RWPE1 (cell line): ENCODE data around the gene SNX13.

Source experiments
- CTCF ChIA-PET: fragments of 350-600 bp; sonication (Branson Sonifier 250); formaldehyde crosslinking; extraction: SDS; loops from one replicate; lab custom pipeline; 2021; lab: Yijun Ruan, JAX
- POLR2A ChIA-PET: fragments of 400-600 bp; formaldehyde crosslinking; extraction: SDS; loops from one replicate; lab custom pipeline; 2020; ENCODE audit warnings: antibody characterized with exemption; ENCODE audit not compliant: low non-redundant PET; lab: Yijun Ruan, JAX
- DNase-seq: peaks from one replicate; pipeline ENCODE4 v3.0.0; 2012; ENCODE audit warnings: low spot score
- H3K27ac ChIP-seq: fragments of 450-650 bp; 2 replicates; pipeline ENCODE4 v1.5.1; 2017
- TF ChIP-seq, protein P1 (sequence below): fragments of 450-650 bp; conservative IDR thresholded peaks from 2 replicates; pipeline ENCODE4 v1.5.1; 2017; ENCODE audit warnings: low read depth, mild to moderate bottlenecking

SNX13 gene

DNA sequence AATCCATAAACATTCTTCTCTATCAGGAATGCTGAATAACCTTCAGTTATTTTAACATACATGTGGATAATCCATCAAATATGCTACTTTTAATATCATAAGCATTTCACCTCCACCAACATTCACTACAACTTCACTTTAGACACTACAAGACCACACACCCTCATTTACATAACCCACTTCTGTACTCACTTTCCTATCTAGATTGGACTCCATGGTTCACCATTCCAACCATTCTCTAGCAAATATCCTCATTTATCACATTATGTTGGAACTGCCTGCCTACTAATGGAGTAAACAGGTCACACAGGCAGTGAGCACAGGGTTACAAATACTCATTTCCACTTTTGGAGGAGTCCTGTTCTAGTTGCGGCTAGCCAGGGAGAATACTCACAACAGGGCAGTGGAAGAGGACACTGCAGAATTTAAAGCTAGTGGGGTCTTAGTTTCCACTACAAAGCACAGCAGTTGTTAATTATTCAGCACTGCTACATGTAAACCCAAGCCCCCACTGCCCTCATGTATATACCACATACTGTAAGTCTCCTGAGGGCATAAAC, 18.4 kb downstream of the SNX13 start:
- ChIA-PET CTCF (no interaction called here), POLR2A (no interaction called here)
- no peak overlapping the region for H3K27ac ChIP-seq
- TF ChIP-seq, protein P1, sequence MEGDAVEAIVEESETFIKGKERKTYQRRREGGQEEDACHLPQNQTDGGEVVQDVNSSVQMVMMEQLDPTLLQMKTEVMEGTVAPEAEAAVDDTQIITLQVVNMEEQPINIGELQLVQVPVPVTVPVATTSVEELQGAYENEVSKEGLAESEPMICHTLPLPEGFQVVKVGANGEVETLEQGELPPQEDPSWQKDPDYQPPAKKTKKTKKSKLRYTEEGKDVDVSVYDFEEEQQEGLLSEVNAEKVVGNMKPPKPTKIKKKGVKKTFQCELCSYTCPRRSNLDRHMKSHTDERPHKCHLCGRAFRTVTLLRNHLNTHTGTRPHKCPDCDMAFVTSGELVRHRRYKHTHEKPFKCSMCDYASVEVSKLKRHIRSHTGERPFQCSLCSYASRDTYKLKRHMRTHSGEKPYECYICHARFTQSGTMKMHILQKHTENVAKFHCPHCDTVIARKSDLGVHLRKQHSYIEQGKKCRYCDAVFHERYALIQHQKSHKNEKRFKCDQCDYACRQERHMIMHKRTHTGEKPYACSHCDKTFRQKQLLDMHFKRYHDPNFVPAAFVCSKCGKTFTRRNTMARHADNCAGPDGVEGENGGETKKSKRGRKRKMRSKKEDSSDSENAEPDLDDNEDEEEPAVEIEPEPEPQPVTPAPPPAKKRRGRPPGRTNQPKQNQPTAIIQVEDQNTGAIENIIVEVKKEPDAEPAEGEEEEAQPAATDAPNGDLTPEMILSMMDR = no peak
- DNase-seq = no peak

GRCh38 chr7:17917842-17918241, 22.5 kb downstream of the SNX13 start:
- POLR2A ChIA-PET = no interaction called here
- CTCF ChIA-PET = no interaction called here
- TF ChIP-seq, protein P1 = no peak
- no peak for DNase-seq
- H3K27ac ChIP-seq = no peak overlapping the region

DNA sequence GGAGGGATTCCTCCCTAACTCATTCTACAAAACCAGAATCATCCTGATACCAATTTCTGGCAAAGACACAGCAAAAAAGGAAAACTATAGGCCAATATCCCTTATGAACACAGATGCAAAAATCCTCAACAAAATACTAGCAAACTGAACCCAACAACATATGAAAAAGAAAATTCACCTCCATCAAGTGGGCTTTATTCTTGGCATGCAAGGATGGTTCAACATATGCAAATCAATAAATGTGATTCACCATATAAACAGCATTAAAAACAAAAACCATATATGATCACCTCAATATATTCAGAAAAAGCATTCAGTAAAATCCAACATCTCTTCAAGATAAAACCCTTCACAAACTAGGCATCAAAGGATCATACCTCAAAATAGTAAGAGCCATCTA, 23.5 kb downstream of the SNX13 start:
- TF ChIP-seq, protein P1 = no peak
- POLR2A ChIA-PET = no interaction called here
- DNase-seq = no peak
- H3K27ac ChIP-seq = no peak overlapping the region
- CTCF ChIA-PET = no interaction called here

- DNase-seq = no peak
- POLR2A ChIA-PET = no interaction called here
- TF ChIP-seq, protein P1 = no peak
These were observed 24.5 kb downstream of the SNX13 start for GRCh38 chr7:17915796-17916195.

DNA sequence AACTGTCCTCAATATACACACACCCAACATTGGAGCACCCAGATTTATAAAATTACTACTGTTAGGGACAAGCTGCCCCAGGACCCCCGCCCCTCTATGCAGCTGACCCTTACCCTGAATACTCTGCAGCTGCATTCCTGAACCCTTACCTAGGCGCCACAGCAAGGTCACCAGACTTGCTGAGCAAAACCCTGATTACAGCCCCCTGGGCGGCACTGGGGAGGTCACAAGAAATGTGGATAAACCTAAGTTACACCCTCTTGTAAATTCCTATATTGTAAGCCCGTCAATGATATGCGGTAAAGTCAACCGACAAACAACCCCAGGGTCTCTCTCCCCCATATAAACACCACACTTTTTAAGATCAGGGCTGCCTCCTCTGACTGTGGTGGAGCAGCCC, 25.1 kb downstream of the SNX13 start:
- TF ChIP-seq, protein P1 = no peak
- ChIA-PET CTCF (interaction anchor here (0.6 kb wide), 1 partner anchor 1105 kb away, joined by 3 read pairs; no protein-coding TSS in a partner anchor), POLR2A (no interaction called here)
- no peak overlapping the region for H3K27ac ChIP-seq
- DNase-seq = no peak

More at GRCh38 chr7:17915796-17916195, 24.5 kb downstream of the SNX13 start:
- CTCF ChIA-PET = no interaction called here
- H3K27ac ChIP-seq = no peak overlapping the region

- POLR2A ChIA-PET = no interaction called here
- DNase-seq = no peak
- no peak overlapping the region for H3K27ac ChIP-seq
- TF ChIP-seq, protein P1 = no peak
- CTCF ChIA-PET = interaction anchor here (1.0 kb wide), 1 partner anchor 15 kb away, joined by 4 read pairs; no protein-coding TSS in a partner anchor
These were observed 27.0 kb downstream of the SNX13 start for GRCh38 chr7:17913250-17913649.
